ENCODE measurements around the gene RPS14.
A peak's percentile ranks its signal among the peaks of the same experiment; 100 is the strongest.
"Not testable (repeated sequence)": the region's sequence is repeated elsewhere in the genome, so short reads cannot be mapped to it uniquely, and the experiment has no call there.

The RPS14 gene

GRCh38 chr5:150443242-150444075 lies 6.1 kb downstream of the RPS14 start:
- DNase-seq, result no peak

DNA sequence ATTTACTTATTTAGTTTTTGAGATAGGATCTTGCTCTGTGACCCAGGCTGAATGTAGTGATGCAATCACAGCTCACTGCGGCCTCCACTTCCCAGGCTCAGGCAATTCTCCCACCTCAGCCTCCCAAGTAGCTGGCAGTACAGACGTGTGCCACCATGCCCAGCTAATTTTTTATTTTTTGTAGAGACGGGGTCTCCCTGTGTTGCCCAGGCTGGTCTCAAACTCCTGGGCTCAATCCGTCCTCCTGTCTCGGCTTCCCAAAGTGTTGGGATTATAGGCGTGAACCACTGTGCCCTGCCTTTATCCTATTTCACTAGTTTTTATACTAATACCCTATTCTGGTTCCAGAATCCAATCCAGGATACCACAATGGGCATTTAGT lies 6.8 kb downstream of the RPS14 start:
- no peak for DNase-seq

GRCh38 chr5:150441813-150442698 lies 7.5 kb downstream of the RPS14 start:
- DNase-seq, result no peak

DNA sequence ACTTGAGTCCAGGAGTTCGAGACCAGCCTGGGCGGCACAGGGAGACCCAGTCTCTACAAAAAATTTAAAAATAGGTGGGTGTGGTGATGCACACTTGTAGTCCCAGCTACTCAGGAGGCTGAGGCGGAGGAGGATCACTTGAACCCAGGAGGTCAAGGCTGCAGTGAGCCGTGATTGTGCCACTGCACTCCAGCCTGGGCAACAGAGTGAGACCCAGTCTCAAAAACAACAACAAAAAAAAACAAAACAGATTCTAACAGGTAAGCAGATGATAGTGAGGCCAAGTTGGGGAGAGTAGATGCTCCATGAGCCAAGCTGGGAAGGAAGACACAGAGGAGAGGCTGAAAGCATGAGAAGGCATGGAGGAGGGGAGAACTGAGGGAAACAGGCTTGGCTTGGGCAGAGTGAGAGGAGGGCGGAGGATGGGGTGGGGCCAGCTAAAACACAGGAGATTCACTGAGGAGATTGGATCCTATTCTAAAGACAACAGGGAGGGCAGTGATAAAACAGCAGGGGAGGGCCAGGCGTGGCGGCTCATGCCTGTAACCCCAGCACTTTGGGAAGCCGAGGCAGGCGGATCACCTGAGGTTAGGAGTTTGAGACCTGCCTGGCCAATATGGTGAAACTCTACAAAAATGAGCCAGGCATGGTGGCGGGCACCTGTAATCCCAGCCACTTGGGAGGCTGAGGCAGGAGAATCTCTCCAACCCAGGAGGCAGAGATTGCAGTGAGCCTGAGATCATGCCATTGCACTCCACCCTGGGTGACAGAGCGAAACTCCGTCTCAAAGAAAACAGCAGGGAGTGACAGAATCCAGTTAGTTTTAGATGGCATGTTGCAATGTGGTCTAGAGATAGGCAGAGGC lies 8.4 kb downstream of the RPS14 start:
- no peak for DNase-seq

- no peak for DNase-seq
Observed at GRCh38 chr5:150438873-150439546, 10.5 kb downstream of the RPS14 start.

DNA sequence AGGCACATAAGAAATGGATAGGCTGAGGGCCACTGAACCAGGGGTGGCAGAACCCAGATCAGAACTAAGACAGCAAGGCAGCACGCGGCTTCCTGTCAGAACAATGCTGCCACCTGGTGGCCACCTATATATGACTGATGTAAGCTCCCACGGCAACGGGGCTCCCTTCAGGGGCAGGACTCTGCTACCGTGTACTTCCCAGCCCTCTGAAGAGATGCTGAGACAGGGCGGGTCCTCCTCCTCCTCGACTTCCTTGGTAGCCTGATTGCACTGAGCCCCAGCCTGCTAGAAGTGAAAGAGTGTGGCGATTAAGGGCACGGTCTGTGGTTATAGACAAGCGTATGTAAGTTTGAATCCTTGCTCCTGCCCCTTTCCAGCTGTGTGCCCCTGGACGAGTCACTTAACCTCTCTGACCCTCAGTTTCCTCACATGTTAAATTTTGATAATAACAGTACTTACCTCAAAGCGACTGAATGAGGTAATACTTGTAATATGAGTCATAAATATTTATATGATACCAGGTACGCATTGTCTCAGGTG lies 13.3 kb downstream of the RPS14 start:
- peak; percentile 89 for DNase-seq

DNA sequence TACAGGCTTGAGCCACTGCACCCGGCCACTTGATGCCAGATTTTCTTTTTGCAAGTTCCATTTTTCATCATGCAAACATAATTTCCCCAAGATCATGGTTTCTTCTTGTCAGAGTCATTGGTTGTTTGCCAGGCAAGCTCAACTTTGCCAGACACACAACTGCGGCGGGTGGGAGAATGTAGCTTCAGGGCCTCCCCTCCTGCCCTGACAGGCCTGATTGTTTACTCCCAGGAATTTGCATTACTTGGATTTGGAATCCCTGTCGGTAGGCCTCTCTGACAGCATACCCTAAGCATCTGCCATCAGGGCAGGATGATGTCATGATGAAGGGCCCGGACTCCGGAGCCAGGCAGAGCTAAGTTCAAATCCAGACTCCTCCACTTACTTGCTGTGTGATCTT lies 15.1 kb downstream of the RPS14 start:
- no peak for DNase-seq

- DNase-seq, result no peak
Observed at GRCh38 chr5:150431574-150431973, 18.0 kb downstream of the RPS14 start.

DNA sequence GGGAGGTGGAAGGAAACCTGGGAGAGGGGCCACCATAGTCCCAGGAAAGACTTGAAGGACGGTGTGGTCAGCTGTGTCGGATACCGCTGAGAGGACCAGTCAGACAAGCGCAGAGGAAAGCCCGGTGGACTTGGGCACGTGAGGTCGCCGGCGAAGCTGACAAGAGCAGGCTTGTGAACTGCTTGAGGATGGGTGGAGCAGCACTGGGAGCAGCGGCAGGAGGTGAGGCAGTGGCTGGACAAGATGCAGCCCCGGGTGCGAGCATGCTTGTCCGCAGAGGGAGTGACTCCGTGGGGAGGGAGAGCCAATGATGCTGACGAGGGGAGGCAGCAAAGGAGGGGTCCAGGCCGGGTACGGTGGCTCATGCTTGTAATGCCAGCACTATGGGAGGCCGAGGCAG lies 18.5 kb downstream of the RPS14 start:
- DNase-seq, result no peak

- peak; percentile 73 for DNase-seq
Observed at GRCh38 chr5:150429410-150429873, 20.1 kb downstream of the RPS14 start.

- no peak for DNase-seq
Observed at GRCh38 chr5:150428978-150429377, 20.6 kb downstream of the RPS14 start.

- no peak for DNase-seq
Observed at GRCh38 chr5:150428106-150428876, 21.2 kb downstream of the RPS14 start.

DNA sequence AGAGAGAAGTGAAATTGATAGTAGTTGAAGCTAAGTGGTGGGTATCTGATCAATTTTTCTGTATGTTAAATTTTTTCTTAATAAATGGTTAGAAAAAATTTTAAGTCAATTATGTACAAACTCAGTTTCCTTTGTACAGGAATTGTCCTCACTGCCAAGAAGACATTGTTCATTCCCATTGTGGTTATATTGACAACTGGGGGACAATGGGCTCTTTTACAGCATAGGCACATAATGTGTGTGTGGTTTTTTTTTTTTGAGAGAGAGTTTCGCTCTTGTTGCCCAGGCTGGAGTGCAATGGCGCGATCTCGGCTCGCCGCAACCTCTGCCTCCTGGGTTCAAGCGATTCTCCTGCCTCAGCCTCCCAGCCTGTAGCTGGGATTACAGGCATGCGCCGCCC lies 23.4 kb downstream of the RPS14 start:
- DNase-seq, result not testable (repeated sequence)

DNA sequence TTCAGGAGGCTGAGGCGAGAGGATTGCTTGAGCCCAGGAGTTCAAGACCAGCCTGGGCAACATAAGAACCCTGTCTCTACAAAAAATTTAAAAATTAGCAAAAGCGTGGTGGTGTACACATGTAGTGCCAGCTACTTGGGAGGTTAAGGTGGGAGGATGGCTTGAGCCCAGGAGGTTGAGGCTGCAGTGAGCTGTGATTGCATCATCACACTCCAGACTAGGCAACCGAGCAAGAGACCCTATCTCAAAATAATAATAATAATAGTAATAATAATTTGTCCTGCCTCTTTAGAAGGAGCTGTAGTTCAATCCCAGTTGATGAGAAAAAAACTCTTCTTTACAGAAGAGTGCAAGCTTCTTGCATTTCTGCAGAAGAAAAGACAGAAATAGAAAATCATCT lies 26.8 kb downstream of the RPS14 start:
- no peak for DNase-seq

GRCh38 chr5:150422075-150422474 lies 27.5 kb downstream of the RPS14 start:
- DNase-seq, result no peak

DNA sequence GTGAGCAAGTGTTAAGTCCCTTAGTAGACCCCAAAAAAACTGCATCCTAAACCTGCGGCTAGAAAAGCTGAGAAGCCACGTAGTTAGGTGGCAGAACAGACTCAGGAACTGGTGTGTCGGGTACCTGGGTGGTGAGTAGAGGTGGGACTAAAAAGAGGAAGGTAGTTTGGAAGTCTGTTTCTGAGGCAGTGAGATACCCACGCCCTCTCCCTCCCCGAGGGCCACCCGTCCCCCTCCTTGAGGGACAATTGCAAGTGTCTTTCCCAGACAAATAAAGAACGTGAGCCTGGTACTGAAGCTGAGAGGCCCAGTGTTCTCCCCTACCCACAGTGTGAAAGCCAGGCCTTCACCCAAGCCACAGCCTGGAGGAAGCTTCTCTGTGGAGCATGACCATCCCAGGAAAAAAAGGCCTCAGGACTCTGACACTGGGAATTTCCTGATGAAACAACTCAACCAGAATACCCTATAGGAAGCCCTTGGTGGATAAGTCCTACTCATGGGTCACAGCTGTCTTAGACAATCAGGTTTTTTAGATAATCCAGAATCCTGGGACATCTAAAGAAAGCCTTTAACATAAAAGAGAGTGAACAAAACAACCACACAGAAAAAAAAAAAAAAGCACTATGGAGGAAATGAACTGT lies 29.8 kb downstream of the RPS14 start:
- peak; percentile 73 for DNase-seq

- not testable (repeated sequence) for DNase-seq
Observed at GRCh38 chr5:150413902-150414790, 35.4 kb downstream of the RPS14 start.

- no peak for DNase-seq
Observed at GRCh38 chr5:150413176-150413901, 36.2 kb downstream of the RPS14 start.
